Activated naive CD8-positive, alpha-beta T cell (primary cell): ENCODE data around the gene RHEX.

ENCODE experiments used
- H3K27ac Mint-ChIP-seq: one replicate; pipeline ENCODE4 v1.8.0; 2021; ENCODE audit warnings: mixed read lengths
- H3K27me3 Mint-ChIP-seq: one replicate; pipeline ENCODE4 v1.8.0; 2021; ENCODE audit warnings: mixed read lengths
- H3K36me3 Mint-ChIP-seq: one replicate; pipeline ENCODE4 v1.8.0; 2021; ENCODE audit warnings: mixed read lengths
- H3K4me1 Mint-ChIP-seq: one replicate; pipeline ENCODE4 v1.8.0; 2021; ENCODE audit warnings: low read depth, mixed read lengths
- H3K4me3 Mint-ChIP-seq: one replicate; pipeline ENCODE4 v1.8.0; 2021; ENCODE audit warnings: mild to moderate bottlenecking, mixed read lengths
- H3K9me3 Mint-ChIP-seq: one replicate; pipeline ENCODE4 v1.8.0; 2021; ENCODE audit warnings: low read depth, mixed read lengths

Gene RHEX

GRCh38 chr1:206128196-206128595, 75.2 kb downstream of the RHEX start:
- Mint-ChIP-seq H3K36me3 (peaks cover 2% of the 10 kb centered on the region), H3K27ac (no peak overlapping the region)

GRCh38 chr1:206131037-206131436, 78.1 kb downstream of the RHEX start:
- Mint-ChIP-seq H3K9me3 (no peaks in the 10 kb centered on the region), H3K36me3 (peaks cover 2% of the 10 kb centered on the region), H3K4me3 (no peak overlapping the region), H3K27me3 (peaks cover 7% of the 10 kb centered on the region), H3K4me1 (no peaks in the 10 kb centered on the region), H3K27ac (no peak overlapping the region)

More at GRCh38 chr1:206128196-206128595, 75.2 kb downstream of the RHEX start:
- H3K4me1 Mint-ChIP-seq = no peaks in the 10 kb centered on the region
- no peaks in the 10 kb centered on the region for H3K9me3 Mint-ChIP-seq
- peaks cover 10% of the 10 kb centered on the region for H3K27me3 Mint-ChIP-seq
- no peak overlapping the region for H3K4me3 Mint-ChIP-seq

GRCh38 chr1:206133751-206134415, 80.9 kb downstream of the RHEX start:
- Mint-ChIP-seq H3K4me3 (no peak overlapping the region), H3K27ac (no peak overlapping the region), H3K27me3 (peaks cover 7% of the 10 kb centered on the region), H3K4me1 (no peaks in the 10 kb centered on the region), H3K36me3 (no peaks in the 10 kb centered on the region), H3K9me3 (no peaks in the 10 kb centered on the region)

GRCh38 chr1:206135248-206135647, 82.3 kb downstream of the RHEX start:
- no peaks in the 10 kb centered on the region for H3K36me3 Mint-ChIP-seq
- no peak overlapping the region for H3K27ac Mint-ChIP-seq
- no peaks in the 10 kb centered on the region for H3K9me3 Mint-ChIP-seq
- peaks cover 7% of the 10 kb centered on the region for H3K27me3 Mint-ChIP-seq
- peaks cover 1% of the 10 kb centered on the region for H3K4me1 Mint-ChIP-seq
- H3K4me3 Mint-ChIP-seq = no peak overlapping the region

DNA sequence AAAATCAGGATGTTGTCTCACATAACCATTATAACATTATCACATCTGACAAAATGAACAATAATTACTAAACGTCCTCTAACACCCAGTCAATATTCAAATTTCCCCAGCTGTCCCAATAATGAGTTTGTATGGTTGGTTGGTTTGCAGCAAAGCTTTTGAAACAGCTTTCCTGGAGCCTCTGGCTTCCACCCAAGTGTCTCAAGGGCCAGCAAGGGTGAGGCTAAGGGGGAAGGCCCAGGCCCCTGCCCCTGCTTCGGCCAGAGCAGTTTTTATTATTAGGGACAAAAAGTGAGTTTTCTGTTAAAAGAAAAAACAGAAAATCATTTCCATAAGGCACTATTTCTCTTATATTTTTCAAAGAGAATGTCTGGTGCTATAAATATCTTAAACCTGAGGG, 83.3 kb downstream of the RHEX start:
- Mint-ChIP-seq H3K36me3 (no peaks in the 10 kb centered on the region), H3K9me3 (no peaks in the 10 kb centered on the region), H3K27me3 (peaks cover 7% of the 10 kb centered on the region), H3K4me3 (no peak overlapping the region), H3K27ac (no peak overlapping the region), H3K4me1 (peaks cover 8% of the 10 kb centered on the region)

DNA sequence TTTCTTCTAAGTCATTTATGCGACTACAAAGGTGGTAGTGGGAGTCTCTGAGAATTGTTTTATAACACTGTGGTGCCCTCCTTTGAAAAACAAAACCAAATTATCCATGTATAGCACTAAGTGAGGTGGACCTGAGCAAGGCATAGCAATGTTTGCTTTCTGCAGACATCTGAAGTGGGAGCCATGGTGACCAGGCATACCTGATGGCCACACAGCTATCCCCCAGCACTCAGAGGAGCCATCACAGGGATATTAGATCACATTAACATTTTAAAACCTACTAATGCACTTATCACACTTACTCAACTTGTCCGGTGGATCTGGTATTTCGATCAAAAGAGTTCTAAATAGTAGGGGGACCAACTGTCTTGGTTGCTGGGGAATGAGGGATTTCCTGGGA, 89.0 kb downstream of the RHEX start:
- Mint-ChIP-seq H3K27me3 (peaks cover 4% of the 10 kb centered on the region), H3K4me3 (no peak overlapping the region), H3K27ac (no peak overlapping the region), H3K36me3 (no peaks in the 10 kb centered on the region), H3K4me1 (peaks cover 17% of the 10 kb centered on the region), H3K9me3 (no peaks in the 10 kb centered on the region)

DNA sequence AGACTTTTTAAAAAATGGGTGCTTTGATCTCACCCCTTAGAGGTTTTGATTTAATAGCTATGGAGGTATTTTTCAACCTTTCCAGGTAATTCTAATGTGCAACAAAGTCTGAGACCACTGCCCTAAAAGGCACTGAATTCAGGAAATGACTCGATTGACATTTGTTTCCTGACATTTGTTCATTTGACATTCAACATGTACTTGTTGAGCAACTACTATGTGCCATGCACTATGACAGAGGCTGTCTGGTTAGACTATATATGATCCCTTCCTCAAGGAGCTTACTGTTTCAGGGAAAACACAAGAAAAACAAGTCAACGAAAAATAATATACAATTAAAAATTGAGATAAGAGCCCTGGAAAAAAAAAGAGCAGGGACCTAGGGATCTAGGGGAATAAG, 89.8 kb downstream of the RHEX start:
- Mint-ChIP-seq H3K27me3 (peaks cover 2% of the 10 kb centered on the region), H3K4me3 (no peak overlapping the region), H3K9me3 (no peaks in the 10 kb centered on the region), H3K36me3 (no peaks in the 10 kb centered on the region), H3K27ac (no peak overlapping the region), H3K4me1 (peaks cover 17% of the 10 kb centered on the region)

- Mint-ChIP-seq H3K4me1 (peaks cover 17% of the 10 kb centered on the region), H3K27me3 (no peaks in the 10 kb centered on the region), H3K36me3 (no peaks in the 10 kb centered on the region), H3K4me3 (no peak overlapping the region), H3K27ac (no peak overlapping the region), H3K9me3 (peaks cover 4% of the 10 kb centered on the region)
These were observed 90.7 kb downstream of the RHEX start for GRCh38 chr1:206143537-206144172.

DNA sequence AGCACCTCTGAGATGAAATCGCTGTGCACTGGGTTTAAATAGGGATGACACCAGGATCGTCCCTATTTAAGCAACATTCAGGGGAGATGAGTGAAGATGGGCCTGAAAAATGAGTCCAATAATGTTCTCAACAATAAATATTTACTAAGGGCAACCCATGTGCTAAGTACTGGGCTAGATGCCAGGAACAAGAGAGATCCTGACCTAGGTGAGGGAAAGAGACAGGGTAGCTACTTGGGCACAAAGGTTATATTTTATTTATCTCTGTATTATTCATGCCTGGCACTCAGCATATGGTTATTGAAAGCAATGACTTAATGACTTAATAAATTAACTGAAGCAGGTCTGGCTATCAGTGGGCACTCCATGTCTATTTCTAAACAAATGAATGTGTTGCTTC, 91.6 kb downstream of the RHEX start:
- H3K36me3 Mint-ChIP-seq = no peaks in the 10 kb centered on the region
- H3K27me3 Mint-ChIP-seq = no peaks in the 10 kb centered on the region
- H3K27ac Mint-ChIP-seq = no peak overlapping the region
- peaks cover 5% of the 10 kb centered on the region for H3K9me3 Mint-ChIP-seq
- no peak overlapping the region for H3K4me3 Mint-ChIP-seq
- H3K4me1 Mint-ChIP-seq = peaks cover 17% of the 10 kb centered on the region

GRCh38 chr1:206145771-206146290, 92.9 kb downstream of the RHEX start:
- Mint-ChIP-seq H3K36me3 (no peaks in the 10 kb centered on the region), H3K27me3 (no peaks in the 10 kb centered on the region), H3K4me3 (no peak overlapping the region), H3K27ac (no peak overlapping the region), H3K9me3 (peaks cover 8% of the 10 kb centered on the region), H3K4me1 (peaks cover 12% of the 10 kb centered on the region)
